ENCODE results near the gene MADD. TPM values are rescaled to one million over a fixed set of nuclear protein-coding genes. Genes with fewer than 3 reads are reported as not detected.

The MADD gene
- total and polyA plus RNA-seq, 10 of the 15 experiments (the other 5 are each of a cell fraction or from before 2014, with no cell fraction given), result 0.47 to 35.4 (median 17.6) TPM

DNA sequence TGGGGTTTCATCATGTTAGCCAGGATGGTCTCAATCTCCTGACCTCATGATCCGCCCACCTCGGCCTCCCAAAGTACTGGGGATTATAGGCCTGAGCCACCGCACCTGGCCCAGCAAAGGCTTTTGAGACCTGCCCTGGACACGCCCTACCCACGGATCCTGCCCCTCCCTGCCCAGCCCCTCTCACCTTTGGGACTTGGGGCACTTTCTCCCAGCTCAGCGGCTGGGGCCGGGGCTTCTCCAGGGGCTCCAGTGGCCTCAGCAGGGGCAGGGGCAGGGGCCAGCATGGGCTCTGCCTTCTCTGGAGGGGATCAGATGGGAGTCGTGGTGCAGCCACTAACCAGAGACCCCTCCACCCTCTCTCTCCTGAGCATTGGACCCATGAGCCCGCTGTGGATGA is 80.4 kb downstream of the MADD start (continued):
- TF ChIP-seq, protein P1, sequence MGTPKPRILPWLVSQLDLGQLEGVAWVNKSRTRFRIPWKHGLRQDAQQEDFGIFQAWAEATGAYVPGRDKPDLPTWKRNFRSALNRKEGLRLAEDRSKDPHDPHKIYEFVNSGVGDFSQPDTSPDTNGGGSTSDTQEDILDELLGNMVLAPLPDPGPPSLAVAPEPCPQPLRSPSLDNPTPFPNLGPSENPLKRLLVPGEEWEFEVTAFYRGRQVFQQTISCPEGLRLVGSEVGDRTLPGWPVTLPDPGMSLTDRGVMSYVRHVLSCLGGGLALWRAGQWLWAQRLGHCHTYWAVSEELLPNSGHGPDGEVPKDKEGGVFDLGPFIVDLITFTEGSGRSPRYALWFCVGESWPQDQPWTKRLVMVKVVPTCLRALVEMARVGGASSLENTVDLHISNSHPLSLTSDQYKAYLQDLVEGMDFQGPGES (IDR thresholded peaks at IDR 0.05), result no peak
- TF ChIP-seq IRF4 (IDR thresholded peaks at IDR 0.05; ENCODE audit: low read depth, low read length), result no peak
- TF ChIP-seq HDAC6 (IDR thresholded peaks at IDR 0.05; ENCODE audit: unreplicated experiment), result no peak

DNA sequence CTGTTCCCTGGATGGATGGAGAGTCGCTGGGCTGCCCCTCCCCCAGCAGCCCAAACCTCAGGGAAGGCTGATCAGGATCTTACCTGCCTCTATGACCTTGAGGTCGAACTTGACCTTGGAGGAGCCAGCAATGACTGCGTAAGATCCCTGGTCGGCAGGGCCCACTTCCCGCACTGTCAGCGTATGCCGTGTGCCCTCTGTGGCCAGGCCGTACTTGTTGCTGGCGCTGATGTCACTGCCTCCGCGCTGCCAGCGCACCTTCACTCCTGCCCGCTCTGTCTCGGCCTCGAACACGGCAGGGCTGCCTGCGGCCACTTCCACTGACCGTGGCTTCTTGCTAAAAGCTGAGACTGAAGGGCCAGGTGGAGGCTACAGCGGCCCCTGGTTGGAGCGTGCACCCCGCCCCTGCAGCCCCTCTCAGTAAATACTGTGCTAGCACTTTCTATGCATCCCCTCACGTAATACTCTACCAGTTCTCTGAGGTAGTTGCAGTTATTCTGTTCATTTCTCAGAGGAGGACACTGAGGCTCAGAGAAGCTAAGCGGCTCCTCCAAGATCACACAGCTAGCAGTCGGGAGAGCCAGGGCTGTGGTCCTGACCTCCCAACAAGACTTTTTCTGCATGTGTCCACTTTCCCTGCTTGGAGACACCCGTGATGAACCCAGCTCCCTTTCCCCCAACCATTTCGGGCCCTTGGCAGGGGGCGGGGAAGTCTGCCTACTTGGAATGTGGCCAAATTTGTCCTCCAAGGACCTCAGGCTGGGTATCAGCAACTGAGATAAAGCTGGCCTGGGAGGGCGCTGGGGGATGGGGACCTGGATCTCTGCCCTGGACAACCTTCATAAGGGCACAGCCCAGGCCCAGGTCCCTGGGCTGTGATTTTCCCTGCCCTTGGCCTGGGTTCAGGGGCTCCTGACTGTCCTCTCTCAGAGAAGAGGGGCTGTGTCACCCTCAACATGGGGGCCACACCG is 81.5 kb downstream of the MADD start:
- RAD21 ChIA-PET (ENCODE audit: unreplicated experiment), result no interaction called here
- SMC1A ChIA-PET (ENCODE audit: uncharacterized antibody, unreplicated experiment), result no interaction called here
- no TSS peak for BruUV-seq (replicated peaks)
- Histone ChIP-seq H3K27ac (ENCODE audit: control insufficient read depth, insufficient read depth) (no peak overlapping the region), H3K4me3 (no peak overlapping the region), H3K79me2 (ENCODE audit: control insufficient read depth, insufficient read depth, low read length) (no peaks in the 10 kb centered on the region), H3K27me3 (replicated peaks in 1 of 2; ENCODE audit: control insufficient read depth in 2 of 2, insufficient read depth in 2 of 2, low read length in 1 of 2) (no peaks in the 10 kb centered on the region; a peak in 1 of 4 replicates), H3K9me3 (replicated peaks; ENCODE audit: control insufficient read depth, insufficient read depth, low read length) (no peaks in the 10 kb centered on the region; the same call in 2 of the 3 replicates), H4K20me1 (ENCODE audit: control insufficient read depth, insufficient read depth) (no peaks in the 10 kb centered on the region), H3K4me1 (ENCODE audit: control insufficient read depth, insufficient read depth, low read length) (no peaks in the 10 kb centered on the region), H3K4me2 (ENCODE audit: control insufficient read depth, insufficient read depth) (no peak overlapping the region), H2AFZ (ENCODE audit: control insufficient read depth, low read depth, low read length) (no peak overlapping the region), H3K9ac (ENCODE audit: control insufficient read depth, insufficient read depth, low read length) (no peak overlapping the region), H3K36me3 (ENCODE audit: control insufficient read depth in 2 of 2, insufficient read depth in 2 of 2, low read length in 1 of 2) (no peaks in the 10 kb centered on the region; a peak in 1 of 4 replicates)
- TF ChIP-seq, protein P2, sequence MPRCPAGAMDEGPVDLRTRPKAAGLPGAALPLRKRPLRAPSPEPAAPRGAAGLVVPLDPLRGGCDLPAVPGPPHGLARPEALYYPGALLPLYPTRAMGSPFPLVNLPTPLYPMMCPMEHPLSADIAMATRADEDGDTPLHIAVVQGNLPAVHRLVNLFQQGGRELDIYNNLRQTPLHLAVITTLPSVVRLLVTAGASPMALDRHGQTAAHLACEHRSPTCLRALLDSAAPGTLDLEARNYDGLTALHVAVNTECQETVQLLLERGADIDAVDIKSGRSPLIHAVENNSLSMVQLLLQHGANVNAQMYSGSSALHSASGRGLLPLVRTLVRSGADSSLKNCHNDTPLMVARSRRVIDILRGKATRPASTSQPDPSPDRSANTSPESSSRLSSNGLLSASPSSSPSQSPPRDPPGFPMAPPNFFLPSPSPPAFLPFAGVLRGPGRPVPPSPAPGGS (IDR thresholded peaks at IDR 0.05; ENCODE audit: borderline replicate concordance, insufficient read depth, low read depth, low read length, poor library complexity, severe bottlenecking), result no peak
- TF ChIP-seq RUNX3 (IDR thresholded peaks at IDR 0.05; ENCODE audit: low read length) (no peak), PAX5 (IDR thresholded peaks at IDR 0.05; ENCODE audit: borderline replicate concordance, low read depth, low read length) (no peak)
- TF ChIP-seq, protein P3, sequence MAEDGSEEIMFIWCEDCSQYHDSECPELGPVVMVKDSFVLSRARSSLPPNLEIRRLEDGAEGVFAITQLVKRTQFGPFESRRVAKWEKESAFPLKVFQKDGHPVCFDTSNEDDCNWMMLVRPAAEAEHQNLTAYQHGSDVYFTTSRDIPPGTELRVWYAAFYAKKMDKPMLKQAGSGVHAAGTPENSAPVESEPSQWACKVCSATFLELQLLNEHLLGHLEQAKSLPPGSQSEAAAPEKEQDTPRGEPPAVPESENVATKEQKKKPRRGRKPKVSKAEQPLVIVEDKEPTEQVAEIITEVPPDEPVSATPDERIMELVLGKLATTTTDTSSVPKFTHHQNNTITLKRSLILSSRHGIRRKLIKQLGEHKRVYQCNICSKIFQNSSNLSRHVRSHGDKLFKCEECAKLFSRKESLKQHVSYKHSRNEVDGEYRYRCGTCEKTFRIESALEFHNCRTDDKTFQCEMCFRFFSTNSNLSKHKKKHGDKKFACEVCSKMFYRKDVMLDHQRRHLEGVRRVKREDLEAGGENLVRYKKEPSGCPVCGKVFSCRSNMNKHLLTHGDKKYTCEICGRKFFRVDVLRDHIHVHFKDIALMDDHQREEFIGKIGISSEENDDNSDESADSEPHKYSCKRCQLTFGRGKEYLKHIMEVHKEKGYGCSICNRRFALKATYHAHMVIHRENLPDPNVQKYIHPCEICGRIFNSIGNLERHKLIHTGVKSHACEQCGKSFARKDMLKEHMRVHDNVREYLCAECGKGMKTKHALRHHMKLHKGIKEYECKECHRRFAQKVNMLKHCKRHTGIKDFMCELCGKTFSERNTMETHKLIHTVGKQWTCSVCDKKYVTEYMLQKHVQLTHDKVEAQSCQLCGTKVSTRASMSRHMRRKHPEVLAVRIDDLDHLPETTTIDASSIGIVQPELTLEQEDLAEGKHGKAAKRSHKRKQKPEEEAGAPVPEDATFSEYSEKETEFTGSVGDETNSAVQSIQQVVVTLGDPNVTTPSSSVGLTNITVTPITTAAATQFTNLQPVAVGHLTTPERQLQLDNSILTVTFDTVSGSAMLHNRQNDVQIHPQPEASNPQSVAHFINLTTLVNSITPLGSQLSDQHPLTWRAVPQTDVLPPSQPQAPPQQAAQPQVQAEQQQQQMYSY (CRISPR knock-in tag; IDR thresholded peaks at IDR 0.05), result no peak
- TF ChIP-seq, protein P4, sequence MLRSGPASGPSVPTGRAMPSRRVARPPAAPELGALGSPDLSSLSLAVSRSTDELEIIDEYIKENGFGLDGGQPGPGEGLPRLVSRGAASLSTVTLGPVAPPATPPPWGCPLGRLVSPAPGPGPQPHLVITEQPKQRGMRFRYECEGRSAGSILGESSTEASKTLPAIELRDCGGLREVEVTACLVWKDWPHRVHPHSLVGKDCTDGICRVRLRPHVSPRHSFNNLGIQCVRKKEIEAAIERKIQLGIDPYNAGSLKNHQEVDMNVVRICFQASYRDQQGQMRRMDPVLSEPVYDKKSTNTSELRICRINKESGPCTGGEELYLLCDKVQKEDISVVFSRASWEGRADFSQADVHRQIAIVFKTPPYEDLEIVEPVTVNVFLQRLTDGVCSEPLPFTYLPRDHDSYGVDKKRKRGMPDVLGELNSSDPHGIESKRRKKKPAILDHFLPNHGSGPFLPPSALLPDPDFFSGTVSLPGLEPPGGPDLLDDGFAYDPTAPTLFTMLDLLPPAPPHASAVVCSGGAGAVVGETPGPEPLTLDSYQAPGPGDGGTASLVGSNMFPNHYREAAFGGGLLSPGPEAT (IDR thresholded peaks at IDR 0.05; ENCODE audit: low read depth), result no peak
- ATAC-seq (no peak), FAIRE-seq (no peak), DNase-seq (ENCODE audit: low read depth, low spot score) (no peak)
- POLR2A ChIA-PET, result no interaction called here
- in situ Hi-C loops (cut with MboI) (no loop called here), intact Hi-C loops (cut with micrococcal nuclease; ENCODE audit: unreplicated experiment) (no loop called here)
- WGBS (ENCODE audit: insufficient coverage, insufficient replicate concordance, low lambda C conversion rate, missing lambda C conversion rate), result 74% methylated on average over 29 of the region's 29 CpGs
- CTCF ChIA-PET, result interaction anchor here (0.7 kb wide), 1 partner anchor 38 kb away, joined by 3 read pairs; no protein-coding TSS in a partner anchor

Data from GM12878 (cell line).